KBM-7 (cell line): ENCODE results near the gene PANK4.

Source experiments
- DNase-seq: peaks from one replicate; pipeline ENCODE4 v3.0.0-alpha.2; 2015
- in situ Hi-C: fragments of 300-500 bp; cut with MboI; formaldehyde crosslinking; loops from 2 replicates; pipeline ENCODE4 v1.14.3; 2020; ENCODE audit warnings: low sequenced_read_pairs, low pct_unique_long_range_greater_than_20kb, mixed read lengths

The PANK4 gene

DNA sequence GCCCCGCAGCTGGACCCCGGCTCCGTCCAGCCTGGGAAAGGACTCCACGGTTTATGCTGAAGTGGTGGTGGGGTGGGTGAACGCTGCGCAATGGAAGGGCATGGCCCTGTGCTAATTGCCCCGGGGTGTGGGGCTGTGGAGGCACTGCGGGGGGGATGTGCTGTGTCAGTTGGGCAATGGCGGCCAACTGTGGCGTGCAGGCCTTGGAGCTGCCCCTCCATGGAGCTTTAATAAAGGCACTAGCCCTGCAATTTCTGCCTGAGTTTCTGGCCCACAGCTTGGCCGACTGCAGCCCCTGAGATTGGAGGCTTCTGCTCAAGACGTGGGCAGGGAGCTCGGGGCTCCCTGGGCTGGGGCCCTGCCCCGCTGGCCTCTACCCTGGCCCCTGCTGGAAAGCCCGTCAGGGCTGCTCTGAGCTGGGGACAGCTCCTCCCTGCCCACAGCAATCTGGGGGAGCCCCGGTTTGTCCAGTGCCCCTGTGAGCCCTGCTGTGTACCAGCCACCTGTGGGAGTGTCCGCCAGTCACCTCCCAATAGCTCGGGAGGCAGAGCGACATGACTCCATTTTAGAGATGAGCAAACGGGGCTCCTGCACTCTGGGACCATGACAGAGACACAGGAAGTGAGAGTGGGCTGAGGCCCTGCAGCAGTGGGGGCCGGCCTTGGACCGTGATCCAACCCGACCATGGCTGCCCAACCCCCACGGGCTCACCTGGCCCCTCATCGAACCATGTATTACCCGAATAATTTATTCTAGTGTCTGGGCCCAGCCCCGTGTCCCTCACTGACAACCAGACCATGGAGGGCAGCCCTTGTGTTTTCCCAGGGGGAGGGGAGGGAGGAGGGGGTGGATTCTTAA lies 21.0 kb upstream of the PANK4 start:
- in situ Hi-C loops = no loop called here
- no peak for DNase-seq

- peak; percentile 91 for DNase-seq
- in situ Hi-C loops = no loop called here
Observed at GRCh38 chr1:2546515-2547209, 20.3 kb upstream of the PANK4 start.

- in situ Hi-C loops = no loop called here
Observed at GRCh38 chr1:2545754-2546514, 19.5 kb upstream of the PANK4 start.

DNA sequence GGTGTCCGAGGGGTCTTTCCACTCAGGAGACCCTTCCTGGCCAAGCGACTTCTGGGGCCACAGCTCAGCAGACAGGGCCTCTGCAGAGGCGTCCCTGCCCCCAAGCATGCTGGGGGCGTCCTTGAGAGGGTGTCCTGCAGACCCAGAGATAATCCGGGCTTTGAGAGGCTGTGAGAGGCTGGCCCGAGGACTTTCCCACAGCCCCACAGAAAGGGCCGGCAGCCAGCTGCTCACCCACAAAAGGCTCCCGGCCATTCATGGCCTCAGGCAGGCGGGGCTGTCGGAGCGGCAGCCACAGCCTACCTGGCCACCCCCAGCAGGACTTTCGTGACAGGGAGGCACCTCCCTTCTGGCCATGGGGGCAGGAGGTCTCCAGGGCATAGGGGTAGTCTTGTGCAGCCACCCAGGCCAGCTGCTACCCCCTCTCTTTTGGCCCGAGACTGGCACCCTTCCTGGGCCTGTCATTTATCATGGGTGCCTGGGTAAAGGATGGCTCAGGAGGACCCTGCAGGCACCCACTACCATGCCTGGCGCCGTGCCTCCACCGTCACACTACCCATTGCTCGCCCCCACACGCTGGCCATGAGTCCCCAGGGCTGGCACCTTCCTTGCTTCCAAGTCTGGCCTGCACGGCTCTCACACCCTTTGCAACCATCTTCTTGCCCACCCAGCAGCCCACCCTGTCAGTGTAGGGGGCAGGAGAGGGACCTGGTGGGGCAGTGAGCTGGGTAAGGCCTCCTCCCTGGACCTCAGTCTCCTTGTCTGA lies 18.7 kb upstream of the PANK4 start:
- DNase-seq = no peak
- in situ Hi-C loops = no loop called here

More at GRCh38 chr1:2545754-2546514, 19.5 kb upstream of the PANK4 start:
- DNase-seq = peak; percentile 74

- DNase-seq = no peak
- in situ Hi-C loops = no loop called here
Observed at GRCh38 chr1:2544093-2544874, 17.9 kb upstream of the PANK4 start.

- no peak for DNase-seq
- in situ Hi-C loops = no loop called here
Observed at GRCh38 chr1:2543543-2544092, 17.2 kb upstream of the PANK4 start.

DNA sequence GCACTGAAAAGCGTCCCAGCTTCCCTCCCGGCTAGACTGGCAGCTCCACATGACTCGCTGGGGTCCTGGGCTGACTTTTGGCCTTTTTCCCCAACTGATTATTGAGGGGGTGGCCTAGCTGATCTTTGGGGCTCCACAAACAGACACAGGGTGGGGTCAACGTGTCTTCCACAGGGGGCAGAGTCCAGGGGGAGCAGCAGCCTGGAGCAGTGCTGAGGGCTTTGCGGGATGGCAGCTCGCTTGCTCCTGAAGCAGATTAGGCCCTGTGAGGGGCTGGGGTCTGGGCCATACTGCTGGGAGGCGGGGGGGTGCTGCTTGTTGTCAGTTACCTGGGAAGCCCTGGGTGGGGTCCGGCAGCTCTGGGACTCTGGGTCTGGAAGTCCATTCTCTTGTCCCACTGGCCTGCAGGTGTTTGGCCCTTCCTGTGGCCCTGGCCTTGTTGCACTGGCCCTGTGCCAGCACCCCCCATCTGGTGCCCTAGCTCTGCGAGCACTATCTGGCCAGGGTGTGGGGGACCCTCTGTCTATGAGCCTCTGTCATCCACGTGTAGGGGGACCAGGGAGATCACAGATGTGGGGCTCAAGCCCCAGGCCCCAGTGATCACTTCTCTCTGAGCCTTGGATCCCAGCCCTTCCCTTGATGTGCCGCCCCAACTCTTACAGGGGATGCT lies 16.0 kb upstream of the PANK4 start:
- DNase-seq = no peak
- in situ Hi-C loops = no loop called here

DNA sequence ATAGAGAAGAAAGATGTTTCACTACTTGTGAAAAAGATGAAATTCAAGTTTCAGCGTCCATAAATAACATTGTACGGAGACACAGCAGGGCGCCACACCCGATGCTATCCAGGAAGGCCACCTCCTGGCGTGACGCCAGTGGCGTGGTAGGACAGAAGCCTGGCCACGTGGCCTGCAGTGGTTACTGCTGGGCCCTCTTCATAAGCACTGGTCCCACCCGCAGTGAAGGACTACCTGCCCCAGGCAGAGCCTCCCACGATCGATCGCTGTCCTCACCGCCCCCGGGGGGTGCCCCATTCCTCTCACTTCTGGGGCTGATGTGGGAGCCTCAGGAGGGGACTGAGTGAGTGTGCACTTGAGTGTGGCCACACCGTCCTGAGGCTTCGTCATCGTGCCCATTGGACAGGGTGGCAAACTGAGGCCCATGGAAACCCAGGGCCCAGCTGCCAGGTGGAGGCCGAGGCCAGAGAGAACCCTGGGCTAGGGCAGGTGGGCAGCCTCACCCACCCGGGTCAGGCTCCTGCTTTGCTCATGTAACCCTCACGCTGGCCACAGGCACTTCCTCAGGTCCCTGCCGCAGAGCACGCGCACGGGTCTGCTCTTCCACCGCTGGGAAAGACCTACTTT lies 15.3 kb upstream of the PANK4 start:
- DNase-seq = no peak
- in situ Hi-C loops = no loop called here

- in situ Hi-C loops = no loop called here
- no peak for DNase-seq
Observed at GRCh38 chr1:2540816-2541492, 14.6 kb upstream of the PANK4 start.

DNA sequence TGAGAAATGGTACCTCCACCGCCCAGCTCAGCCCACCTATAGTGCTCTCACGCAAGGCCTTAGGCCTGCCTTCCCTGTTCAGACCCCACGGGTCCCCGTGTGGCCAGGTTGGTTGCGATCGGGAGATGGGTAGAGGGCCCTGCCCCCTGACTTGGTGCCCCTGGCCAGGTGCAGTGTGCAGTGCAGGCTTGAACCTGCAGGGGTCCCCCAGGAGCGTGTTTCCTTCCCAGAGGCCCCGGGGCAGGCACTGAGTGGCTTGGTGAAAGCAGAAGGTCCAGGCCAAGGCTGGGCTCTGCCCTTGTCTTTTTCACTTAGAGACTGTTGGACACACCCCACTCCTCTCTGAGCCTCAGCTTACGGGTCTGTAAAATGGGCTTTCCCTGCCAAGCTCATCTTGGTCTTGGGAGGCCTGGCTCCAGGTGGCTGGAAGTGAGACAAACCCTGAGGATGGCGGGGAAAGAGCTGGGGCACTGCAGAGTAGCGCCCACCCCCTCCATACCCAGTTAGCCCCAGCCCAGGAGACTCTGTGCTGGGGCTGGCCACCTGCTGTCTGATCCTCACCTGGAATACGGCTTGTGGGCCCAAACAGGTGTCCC lies 13.0 kb upstream of the PANK4 start:
- peak; percentile 56 for DNase-seq

DNA sequence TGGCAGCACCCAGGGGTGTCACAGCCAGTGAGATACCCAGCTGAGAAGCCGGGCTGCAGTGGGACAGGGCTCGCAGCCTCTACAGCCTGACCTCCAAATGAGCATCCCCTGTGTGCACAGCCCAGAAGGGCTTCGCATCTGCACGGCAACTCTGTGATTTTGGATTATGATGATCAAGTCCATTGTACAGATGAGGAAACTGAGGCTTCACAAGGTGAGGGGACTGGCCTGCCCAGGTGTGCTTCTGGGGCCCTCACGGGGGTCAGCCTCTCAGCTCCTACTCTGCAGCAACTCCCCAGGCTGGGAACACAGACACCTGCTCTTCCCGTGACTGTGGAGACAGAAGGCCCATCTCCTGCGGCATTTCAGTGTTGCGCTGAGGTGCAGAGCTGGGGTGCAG lies 12.5 kb upstream of the PANK4 start:
- no peak for DNase-seq
- in situ Hi-C loops = no loop called here

More for the DNA sequence above, 13.0 kb upstream of the PANK4 start:
- in situ Hi-C loops = no loop called here

GRCh38 chr1:2538376-2538775 lies 12.0 kb upstream of the PANK4 start:
- no peak for DNase-seq
- in situ Hi-C loops = no loop called here

DNA sequence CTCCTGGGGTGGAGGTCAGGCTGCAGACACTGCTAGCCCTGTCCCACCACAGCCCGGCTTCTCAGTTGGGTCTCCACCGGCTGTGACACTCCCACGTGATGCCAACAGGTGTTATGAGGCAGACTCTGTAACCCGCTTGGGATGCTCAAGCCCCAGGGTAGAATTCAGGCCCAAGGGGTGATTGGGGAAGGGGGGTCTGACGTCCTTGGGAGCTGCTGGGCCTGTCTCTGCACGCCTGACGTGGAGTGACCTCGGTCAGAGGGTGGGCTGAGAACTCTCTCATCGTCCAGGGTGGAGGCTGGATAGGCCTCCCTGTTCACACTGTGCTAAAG lies 11.4 kb upstream of the PANK4 start:
- no peak for DNase-seq
- in situ Hi-C loops = no loop called here

- DNase-seq = no peak
- in situ Hi-C loops = no loop called here
Observed at GRCh38 chr1:2535981-2536380, 9.6 kb upstream of the PANK4 start.

DNA sequence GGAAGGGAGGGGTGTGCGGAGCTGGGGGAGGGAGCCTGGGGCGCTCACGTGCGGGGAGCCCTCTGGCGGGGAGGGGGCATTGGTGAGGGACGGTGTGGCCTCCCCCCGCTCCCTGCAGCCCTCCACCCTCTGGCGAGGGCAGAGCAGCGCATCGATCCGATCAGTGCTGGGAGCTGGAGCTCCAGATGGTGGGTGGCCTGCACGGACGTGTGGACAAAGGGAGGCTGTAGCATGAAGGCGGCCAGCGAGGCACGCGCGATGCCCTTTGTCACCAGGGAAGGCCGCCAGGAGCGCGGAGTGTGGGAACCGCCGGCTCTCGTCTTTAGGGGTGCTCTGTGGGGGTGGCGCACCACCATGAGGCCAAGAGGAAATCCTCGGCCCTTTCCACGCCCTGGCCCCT lies 9.1 kb upstream of the PANK4 start:
- no peak for DNase-seq
- in situ Hi-C loops = no loop called here

DNA sequence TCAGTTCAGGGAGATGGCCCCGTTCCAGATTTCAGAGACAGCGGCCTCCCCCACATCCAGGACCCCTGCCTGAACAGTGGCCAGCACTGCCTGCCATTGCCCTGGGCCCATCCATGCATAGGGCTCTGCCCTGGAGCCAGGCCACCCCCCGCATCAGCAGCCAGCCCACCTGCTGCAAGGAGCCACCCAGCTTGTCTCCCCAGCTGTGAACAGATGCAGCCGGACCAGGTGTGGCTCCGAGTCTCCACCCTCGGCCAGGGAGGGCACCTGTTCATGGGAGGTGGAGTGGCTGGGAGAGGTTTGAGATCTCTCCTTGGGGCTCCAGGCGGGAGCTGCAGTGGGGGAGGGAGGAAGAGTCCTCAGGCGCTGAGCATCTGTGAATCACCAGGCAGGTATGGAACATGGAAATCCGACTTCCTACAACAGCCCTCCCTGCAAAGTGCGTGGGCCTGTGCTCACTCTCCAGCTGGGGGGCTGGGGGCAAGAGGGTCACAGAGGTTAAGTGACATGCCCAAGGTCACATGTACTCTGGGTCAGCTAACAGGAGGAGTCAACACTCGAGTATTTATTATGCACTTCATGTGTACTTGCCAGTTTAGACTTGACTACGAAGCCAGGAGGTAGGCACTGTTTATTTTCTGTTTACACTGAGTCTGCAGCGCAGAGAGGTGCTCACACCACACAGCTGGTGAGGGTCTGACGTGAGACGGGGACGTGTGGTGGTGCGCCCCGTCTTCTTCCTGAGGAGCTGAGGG lies 8.5 kb upstream of the PANK4 start:
- in situ Hi-C loops = no loop called here
- DNase-seq = no peak
